AG09309 (cell line): ENCODE measurements around the gene WDR55.

Experiments
- DNase-seq: peaks from one replicate; pipeline ENCODE4 v3.0.0-alpha.2; 2010; ENCODE audit warnings: low read depth
- H3K4me3 ChIP-seq: 2 replicates; pipeline ENCODE4 v1.5.1; 2011; ENCODE audit warnings: mild to moderate bottlenecking, low read depth, low read length, moderate library complexity; ENCODE audit not compliant: control insufficient read depth
- TF ChIP-seq, protein P1 (sequence below): IDR thresholded peaks from 2 replicates; pipeline ENCODE4 v1.5.1; 2011; ENCODE audit warnings: mild to moderate bottlenecking, low read depth, low read length, inconsistent platforms; ENCODE audit not compliant: insufficient read depth, control insufficient read depth; ENCODE audit errors: missing control alignments

The WDR55 gene

DNA sequence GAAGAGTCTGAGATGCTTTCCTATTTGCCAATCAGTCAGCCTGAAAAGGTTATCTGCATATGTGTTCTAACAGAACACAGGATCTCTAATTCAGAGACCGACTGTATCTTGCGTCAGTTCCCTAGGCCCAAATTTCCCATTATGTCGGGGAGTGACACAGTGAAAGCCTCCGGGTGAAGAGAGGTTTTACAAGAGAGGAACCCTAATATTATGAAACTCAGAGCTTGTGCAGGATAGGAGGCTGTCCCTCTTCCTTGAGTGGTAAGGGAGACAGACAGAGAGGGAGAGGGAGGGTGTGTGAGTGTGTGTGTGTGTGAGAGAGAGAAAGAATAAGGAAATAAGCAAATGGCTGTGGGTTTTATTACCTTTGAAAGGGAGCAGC, 33.7 kb upstream of the WDR55 start:
- DNase-seq: no peak
- no peak overlapping the region for H3K4me3 ChIP-seq
- TF ChIP-seq, protein P1, sequence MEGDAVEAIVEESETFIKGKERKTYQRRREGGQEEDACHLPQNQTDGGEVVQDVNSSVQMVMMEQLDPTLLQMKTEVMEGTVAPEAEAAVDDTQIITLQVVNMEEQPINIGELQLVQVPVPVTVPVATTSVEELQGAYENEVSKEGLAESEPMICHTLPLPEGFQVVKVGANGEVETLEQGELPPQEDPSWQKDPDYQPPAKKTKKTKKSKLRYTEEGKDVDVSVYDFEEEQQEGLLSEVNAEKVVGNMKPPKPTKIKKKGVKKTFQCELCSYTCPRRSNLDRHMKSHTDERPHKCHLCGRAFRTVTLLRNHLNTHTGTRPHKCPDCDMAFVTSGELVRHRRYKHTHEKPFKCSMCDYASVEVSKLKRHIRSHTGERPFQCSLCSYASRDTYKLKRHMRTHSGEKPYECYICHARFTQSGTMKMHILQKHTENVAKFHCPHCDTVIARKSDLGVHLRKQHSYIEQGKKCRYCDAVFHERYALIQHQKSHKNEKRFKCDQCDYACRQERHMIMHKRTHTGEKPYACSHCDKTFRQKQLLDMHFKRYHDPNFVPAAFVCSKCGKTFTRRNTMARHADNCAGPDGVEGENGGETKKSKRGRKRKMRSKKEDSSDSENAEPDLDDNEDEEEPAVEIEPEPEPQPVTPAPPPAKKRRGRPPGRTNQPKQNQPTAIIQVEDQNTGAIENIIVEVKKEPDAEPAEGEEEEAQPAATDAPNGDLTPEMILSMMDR: no peak

DNA sequence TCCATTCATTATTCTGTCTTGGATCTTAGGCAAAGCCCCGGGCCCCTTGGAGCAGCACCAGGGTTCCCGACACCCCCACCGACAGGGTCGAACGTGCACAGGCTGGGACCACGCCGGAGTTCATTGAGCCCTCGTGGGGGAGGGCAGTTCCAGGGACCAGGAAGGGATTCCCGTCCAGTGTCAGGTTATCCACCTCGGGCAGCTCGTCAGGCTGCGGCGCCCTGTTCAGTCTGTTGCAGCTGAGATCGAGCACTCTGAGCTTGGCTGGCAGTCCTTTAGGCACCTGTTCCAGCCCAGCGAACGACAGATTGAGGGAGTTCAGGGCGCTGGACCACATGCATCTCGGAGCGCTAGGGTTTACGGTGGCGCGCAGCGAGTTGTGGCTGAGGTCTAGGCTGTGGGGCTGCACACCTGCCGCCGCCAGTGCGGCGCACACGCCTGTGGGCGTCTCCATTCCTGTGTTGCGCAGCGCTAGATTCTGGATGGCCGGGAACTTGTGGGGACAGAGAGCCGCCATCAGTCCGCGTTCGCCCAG, 32.8 kb upstream of the WDR55 start:
- DNase-seq: no peak
- H3K4me3 ChIP-seq: peak overlapping the region; percentile 42
- TF ChIP-seq, protein P1: no peak

DNA sequence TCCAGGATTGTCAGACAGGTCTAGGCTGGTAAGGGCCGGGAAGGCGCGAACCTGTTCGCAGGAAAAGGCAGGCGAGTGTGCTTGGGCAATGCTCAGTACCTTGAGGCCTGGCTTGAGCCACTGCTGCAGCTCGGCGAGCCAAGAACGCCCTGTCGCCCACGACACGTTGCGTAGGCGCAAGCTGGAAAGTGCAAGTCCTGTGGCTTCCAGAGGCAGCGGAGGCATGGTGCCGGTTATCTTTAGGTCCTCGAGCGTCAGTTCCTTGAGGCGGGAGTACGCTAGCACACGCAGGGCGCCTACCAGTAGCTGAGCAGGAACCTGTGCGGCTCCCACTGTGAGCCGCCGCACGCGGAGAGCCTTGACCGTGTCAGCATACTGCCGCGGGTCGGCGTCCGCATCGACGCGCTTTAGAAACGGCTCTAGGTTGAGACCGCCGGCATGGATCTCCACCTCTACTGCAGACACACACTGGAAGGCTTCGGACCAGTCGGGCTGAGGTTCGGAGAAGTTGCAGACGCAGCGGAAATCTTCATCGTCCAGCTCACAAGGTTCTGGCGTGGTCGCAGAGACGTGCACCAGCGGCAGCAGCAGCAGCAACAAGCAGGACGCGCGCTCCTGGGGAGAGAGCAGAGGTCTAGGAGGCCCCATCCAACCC, 32.2 kb upstream of the WDR55 start:
- no peak for DNase-seq
- TF ChIP-seq, protein P1: no peak
- peak overlapping the region; percentile 42 for H3K4me3 ChIP-seq

DNA sequence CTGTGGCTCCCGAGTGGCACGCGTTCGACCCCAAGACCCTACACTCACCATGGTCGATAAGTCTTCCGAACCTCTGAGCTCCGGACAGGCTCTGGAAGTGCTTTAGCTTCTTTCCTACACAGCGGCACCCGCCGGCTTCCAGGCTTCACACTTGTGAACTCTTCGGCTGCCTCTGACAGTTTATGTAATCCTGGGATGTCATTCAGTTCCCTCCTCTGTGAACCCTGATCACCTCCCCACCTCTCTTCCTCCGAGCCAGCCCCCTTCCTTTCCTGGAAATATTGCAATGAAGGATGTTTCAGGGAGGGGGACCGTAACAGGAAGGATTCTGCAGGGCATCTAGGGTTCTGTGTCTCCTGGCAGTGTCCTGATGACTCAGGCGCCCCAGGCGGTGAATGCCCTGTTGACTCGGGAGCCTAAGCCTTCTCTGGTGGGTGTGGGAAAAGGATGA, 31.7 kb upstream of the WDR55 start, which contains the start of gene CD14:
Gene CD14 (minus strand): TSS at position 155 of the 451 bp plus-strand sequence. CDS start 104 bp downstream, at position 51.
- TF ChIP-seq, protein P1: peak; percentile 9
- DNase-seq: no peak
- H3K4me3 ChIP-seq: peak within 1 kb of the TSS; percentile 42

DNA sequence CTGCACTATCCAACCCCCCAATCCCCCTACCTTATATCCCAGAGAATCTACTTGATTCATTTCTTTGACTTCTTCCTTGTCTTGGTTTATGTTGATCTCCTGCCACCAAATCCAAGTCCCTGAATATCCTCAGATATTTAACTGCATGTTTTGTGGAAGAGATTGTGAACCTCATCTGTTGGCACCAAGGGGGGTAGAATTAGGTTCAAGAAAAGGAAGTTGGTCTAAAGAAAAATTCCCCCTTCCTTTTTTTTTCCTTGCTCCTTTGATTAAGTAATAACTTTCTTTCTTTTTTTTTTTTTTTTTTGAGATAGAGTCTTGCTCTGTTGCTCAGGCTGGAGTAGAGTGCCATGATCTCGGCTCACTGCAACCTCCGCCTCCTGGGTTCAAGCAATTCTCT, 31.2 kb upstream of the WDR55 start:
- TF ChIP-seq, protein P1: no peak
- DNase-seq: no peak
- H3K4me3 ChIP-seq: no peak overlapping the region

DNA sequence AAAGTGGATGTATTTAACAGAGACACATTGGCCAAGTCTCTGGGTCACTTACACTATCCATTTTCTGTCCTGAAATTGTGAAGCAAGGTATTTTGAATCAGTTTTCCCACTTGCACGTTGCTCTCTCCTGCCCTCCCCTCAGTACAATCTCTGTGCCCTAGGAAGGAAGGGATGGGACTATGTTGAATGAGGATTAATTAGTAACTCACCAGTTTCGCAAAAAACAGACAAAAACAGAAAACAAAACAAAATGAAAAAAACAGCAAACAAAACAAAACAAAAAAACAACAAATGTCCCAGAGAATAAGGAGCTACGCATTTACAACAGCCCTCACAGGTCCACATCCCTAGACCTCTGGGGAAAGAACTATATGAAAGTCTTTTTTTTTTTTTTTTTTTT, 30.6 kb upstream of the WDR55 start:
- DNase-seq: no peak
- no peak overlapping the region for H3K4me3 ChIP-seq

More for the DNA sequence above, 30.6 kb upstream of the WDR55 start:
- TF ChIP-seq, protein P1: no peak
